Measurements from ENCODE around the gene SNTG2. TPM values are rescaled to one million over a fixed set of nuclear protein-coding genes. Genes with fewer than 3 reads are reported as not detected.

The SNTG2 gene
- total RNA-seq, 1 experiment from 2014 or later, result 20.5 TPM

GRCh38 chr2:1070601-1071000 lies 120.0 kb downstream of the SNTG2 start (continued):
- TF ChIP-seq, protein P1, sequence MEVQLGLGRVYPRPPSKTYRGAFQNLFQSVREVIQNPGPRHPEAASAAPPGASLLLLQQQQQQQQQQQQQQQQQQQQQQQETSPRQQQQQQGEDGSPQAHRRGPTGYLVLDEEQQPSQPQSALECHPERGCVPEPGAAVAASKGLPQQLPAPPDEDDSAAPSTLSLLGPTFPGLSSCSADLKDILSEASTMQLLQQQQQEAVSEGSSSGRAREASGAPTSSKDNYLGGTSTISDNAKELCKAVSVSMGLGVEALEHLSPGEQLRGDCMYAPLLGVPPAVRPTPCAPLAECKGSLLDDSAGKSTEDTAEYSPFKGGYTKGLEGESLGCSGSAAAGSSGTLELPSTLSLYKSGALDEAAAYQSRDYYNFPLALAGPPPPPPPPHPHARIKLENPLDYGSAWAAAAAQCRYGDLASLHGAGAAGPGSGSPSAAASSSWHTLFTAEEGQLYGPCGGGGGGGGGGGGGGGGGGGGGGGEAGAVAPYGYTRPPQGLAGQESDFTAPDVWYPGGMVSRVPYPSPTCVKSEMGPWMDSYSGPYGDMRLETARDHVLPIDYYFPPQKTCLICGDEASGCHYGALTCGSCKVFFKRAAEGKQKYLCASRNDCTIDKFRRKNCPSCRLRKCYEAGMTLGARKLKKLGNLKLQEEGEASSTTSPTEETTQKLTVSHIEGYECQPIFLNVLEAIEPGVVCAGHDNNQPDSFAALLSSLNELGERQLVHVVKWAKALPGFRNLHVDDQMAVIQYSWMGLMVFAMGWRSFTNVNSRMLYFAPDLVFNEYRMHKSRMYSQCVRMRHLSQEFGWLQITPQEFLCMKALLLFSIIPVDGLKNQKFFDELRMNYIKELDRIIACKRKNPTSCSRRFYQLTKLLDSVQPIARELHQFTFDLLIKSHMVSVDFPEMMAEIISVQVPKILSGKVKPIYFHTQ (CRISPR knock-in tag; IDR thresholded peaks at IDR 0.05), result no peak
- TF ChIP-seq CREB1 (CRISPR knock-in tag; IDR thresholded peaks at IDR 0.05), result no peak
- TF ChIP-seq, protein P2, sequence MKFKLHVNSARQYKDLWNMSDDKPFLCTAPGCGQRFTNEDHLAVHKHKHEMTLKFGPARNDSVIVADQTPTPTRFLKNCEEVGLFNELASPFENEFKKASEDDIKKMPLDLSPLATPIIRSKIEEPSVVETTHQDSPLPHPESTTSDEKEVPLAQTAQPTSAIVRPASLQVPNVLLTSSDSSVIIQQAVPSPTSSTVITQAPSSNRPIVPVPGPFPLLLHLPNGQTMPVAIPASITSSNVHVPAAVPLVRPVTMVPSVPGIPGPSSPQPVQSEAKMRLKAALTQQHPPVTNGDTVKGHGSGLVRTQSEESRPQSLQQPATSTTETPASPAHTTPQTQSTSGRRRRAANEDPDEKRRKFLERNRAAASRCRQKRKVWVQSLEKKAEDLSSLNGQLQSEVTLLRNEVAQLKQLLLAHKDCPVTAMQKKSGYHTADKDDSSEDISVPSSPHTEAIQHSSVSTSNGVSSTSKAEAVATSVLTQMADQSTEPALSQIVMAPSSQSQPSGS (CRISPR knock-in tag; IDR thresholded peaks at IDR 0.05; ENCODE audit: borderline replicate concordance, low read depth), result no peak
- TF ChIP-seq ZBTB43 (CRISPR knock-in tag; IDR thresholded peaks at IDR 0.05), result no peak
- no peak for TF ChIP-seq OVOL2 (CRISPR knock-in tag; IDR thresholded peaks at IDR 0.05; ENCODE audit: borderline replicate concordance)
- TF ChIP-seq ZSCAN18 (CRISPR knock-in tag; IDR thresholded peaks at IDR 0.05), result no peak
- no peak for TF ChIP-seq GTF2I (CRISPR knock-in tag; conservative IDR thresholded peaks at IDR 0.05)
- TF ChIP-seq NR1H2 (CRISPR knock-in tag; IDR thresholded peaks at IDR 0.05), result no peak
- TF ChIP-seq NFE2L1 (CRISPR knock-in tag; IDR thresholded peaks at IDR 0.05), result no peak

DNA sequence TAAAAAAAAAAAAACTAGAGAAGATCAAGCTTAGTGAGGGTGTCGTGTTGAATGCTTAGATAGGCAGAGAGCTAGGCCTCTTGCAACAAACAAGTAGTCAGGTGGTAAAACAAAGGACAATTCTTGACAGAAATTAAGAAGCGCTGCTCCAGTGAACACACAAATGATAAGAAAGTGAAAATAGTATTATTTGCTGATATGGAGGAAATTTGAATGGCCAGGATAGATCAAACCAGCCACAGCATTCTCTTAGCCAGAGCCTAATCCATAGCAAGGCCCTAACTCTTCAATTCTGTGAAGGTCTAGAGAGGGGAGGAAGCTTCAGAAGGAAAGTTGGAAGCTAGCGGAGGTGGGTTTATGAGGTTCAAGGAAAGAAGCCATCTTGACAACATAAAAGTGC lies 121.0 kb downstream of the SNTG2 start:
- ChIA-PET POLR2A (no interaction called here), CTCF (no interaction called here)
- peaks cover 23% of the 10 kb centered on the region for H3K27me3 Mint-ChIP-seq (ENCODE audit: low read depth)

More for the DNA sequence above, 121.0 kb downstream of the SNTG2 start:
- Mint-ChIP-seq H3K9me3 (peaks cover 19% of the 10 kb centered on the region), H3K36me3 (peaks cover 19% of the 10 kb centered on the region), H3K4me1 (peaks cover 17% of the 10 kb centered on the region), H3K27ac (no peak overlapping the region), H3K4me3 (no peak overlapping the region)
- TF ChIP-seq MYBL2 (CRISPR knock-in tag; IDR thresholded peaks at IDR 0.05), result no peak
- TF ChIP-seq IRF2 (CRISPR knock-in tag; IDR thresholded peaks at IDR 0.05; ENCODE audit: borderline replicate concordance, low read depth), result no peak
- TF ChIP-seq ARID4B (CRISPR knock-in tag; IDR thresholded peaks at IDR 0.05; ENCODE audit: borderline replicate concordance), result no peak
- no peak for TF ChIP-seq NR1H2 (CRISPR knock-in tag; IDR thresholded peaks at IDR 0.05)
- no peak for TF ChIP-seq NR3C1 (CRISPR knock-in tag; conservative IDR thresholded peaks at IDR 0.05; ENCODE audit: low read depth)
- no peak for TF ChIP-seq ZNF671 (CRISPR knock-in tag; IDR thresholded peaks at IDR 0.05)
- no peak for TF ChIP-seq FOXK1 (CRISPR knock-in tag; IDR thresholded peaks at IDR 0.05)
- TF ChIP-seq, protein P3, sequence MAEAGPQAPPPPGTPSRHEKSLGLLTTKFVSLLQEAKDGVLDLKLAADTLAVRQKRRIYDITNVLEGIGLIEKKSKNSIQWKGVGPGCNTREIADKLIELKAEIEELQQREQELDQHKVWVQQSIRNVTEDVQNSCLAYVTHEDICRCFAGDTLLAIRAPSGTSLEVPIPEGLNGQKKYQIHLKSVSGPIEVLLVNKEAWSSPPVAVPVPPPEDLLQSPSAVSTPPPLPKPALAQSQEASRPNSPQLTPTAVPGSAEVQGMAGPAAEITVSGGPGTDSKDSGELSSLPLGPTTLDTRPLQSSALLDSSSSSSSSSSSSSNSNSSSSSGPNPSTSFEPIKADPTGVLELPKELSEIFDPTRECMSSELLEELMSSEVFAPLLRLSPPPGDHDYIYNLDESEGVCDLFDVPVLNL (CRISPR knock-in tag; IDR thresholded peaks at IDR 0.05; ENCODE audit: borderline replicate concordance, low read depth), result no peak
- DNase-seq (ENCODE audit: low spot score) (no peak), ATAC-seq (no peak)
